OCI-LY7 (cell line): Measurements from ENCODE around the gene SOX18.

Experiments
- CTCF ChIP-seq: fragments of 200-600 bp; sonication (generic); conservative IDR thresholded peaks from 2 replicates; pipeline ENCODE4 v1.5.1; 2014; ENCODE audit warnings: mild to moderate bottlenecking, antibody characterized with exemption, low read length, moderate library complexity, mixed read lengths
- EZH2phosphoT487 ChIP-seq: fragments of 200-600 bp; sonication (generic); IDR thresholded peaks from 2 replicates; pipeline ENCODE4 v1.6.1; 2018; ENCODE audit warnings: low read depth, borderline replicate concordance, mild to moderate bottlenecking, mixed run types, antibody characterized with exemption, low read length, moderate library complexity, mixed read lengths

- TF ChIP-seq CTCF (no peak), EZH2phosphoT487 (no peak)
These were observed 47.1 kb upstream of the SOX18 start for GRCh38 chr20:64096535-64096934.
